K562 (cell line): ENCODE measurements around the gene ZNF285. TPM values are rescaled to one million over a fixed set of nuclear protein-coding genes. Genes with fewer than 3 reads are reported as not detected.

Experiments used
- CBX8 ChIP-seq: fragments of 200-600 bp; sonication (generic); IDR thresholded peaks from 2 replicates; pipeline ENCODE4 v1.6.1; 2012; ENCODE audit warnings: borderline replicate concordance, mixed run types, low read depth, mild to moderate bottlenecking, moderate library complexity, mixed read lengths, low read length, control low read depth, inconsistent platforms; ENCODE audit not compliant: poor library complexity, severe bottlenecking; ENCODE audit errors: extremely low read depth
- CXXC5 ChIP-seq: fragments of 250-450 bp; sonication (Bioruptor Pico); IDR thresholded peaks from 2 replicates; pipeline ENCODE4 v1.8.0; 2022; ENCODE audit warnings: inconsistent platforms, mild to moderate bottlenecking, moderate library complexity
- ETV5 ChIP-seq: sonication (generic); formaldehyde crosslinking; IDR thresholded peaks from 2 replicates; pipeline ENCODE4 v1.4.0; 2020; ENCODE audit warnings: low read depth, mild to moderate bottlenecking, missing genetic modification reagents
- FOXO4 ChIP-seq: fragments of 450-650 bp; formaldehyde crosslinking; IDR thresholded peaks from 2 replicates; pipeline ENCODE4 v1.4.0; 2020; ENCODE audit warnings: mild to moderate bottlenecking, moderate library complexity
- GABPA ChIP-seq: fragments of 200-800 bp; sonication (Bioruptor generic); conservative IDR thresholded peaks from 2 replicates; pipeline ENCODE4 v1.6.1; 2016; ENCODE audit warnings: low read depth, missing genetic modification characterization, missing compliant biosample characterization
- GTF2B ChIP-seq: IDR thresholded peaks from 2 replicates; pipeline ENCODE4 v1.6.1; 2011; ENCODE audit not compliant: insufficient read length; ENCODE audit errors: extremely low read depth
- HOMEZ ChIP-seq: fragments of 250-450 bp; sonication (Bioruptor Pico); IDR thresholded peaks from 2 replicates; pipeline ENCODE4 v1.4.0; 2020; ENCODE audit warnings: mild to moderate bottlenecking, moderate library complexity
- MYNN ChIP-seq, 2 experiments: sonication (generic); formaldehyde crosslinking in 1 of 2; IDR thresholded peaks; 2 replicates each; pipeline versions ENCODE4 v1.5.0 to v1.6.1; 2016 to 2020; ENCODE audit warnings: antibody characterized with exemption in 1 of 2, missing genetic modification reagents in 1 of 2
- NCOR1 ChIP-seq: fragments of 450-650 bp; IDR thresholded peaks from 2 replicates; pipeline ENCODE4 v1.6.1; 2016; ENCODE audit warnings: mild to moderate bottlenecking, moderate library complexity
- RBBP5 ChIP-seq: fragments of 200-600 bp; sonication (generic); IDR thresholded peaks from 2 replicates; pipeline ENCODE4 v1.6.1; 2012; ENCODE audit warnings: borderline replicate concordance, mild to moderate bottlenecking, low read length, control low read depth, inconsistent platforms; ENCODE audit not compliant: insufficient read depth, poor library complexity, severe bottlenecking
- SAP30 ChIP-seq: fragments of 200-600 bp; sonication (generic); IDR thresholded peaks from 2 replicates; pipeline ENCODE4 v1.6.1; 2012; ENCODE audit warnings: borderline replicate concordance, low read depth, mild to moderate bottlenecking, moderate library complexity, low read length, control low read depth, inconsistent platforms; ENCODE audit not compliant: insufficient read depth, poor library complexity, severe bottlenecking
- SIX5 ChIP-seq, 2 experiments: IDR thresholded peaks; 2 replicates each; pipeline ENCODE4 v1.6.1; 2011; ENCODE audit warnings: low read length in 2 of 2, borderline replicate concordance in 1 of 2, low read depth in 1 of 2, mild to moderate bottlenecking in 1 of 2, moderate library complexity in 1 of 2; ENCODE audit not compliant: insufficient read depth in 1 of 2
- SMAD4 ChIP-seq: fragments of 250-450 bp; sonication (Bioruptor Pico); conservative IDR thresholded peaks from 2 replicates; pipeline ENCODE4 v1.8.0; 2021; ENCODE audit warnings: inconsistent platforms, mild to moderate bottlenecking, moderate library complexity
- SNIP1 ChIP-seq: fragments of 450-650 bp; IDR thresholded peaks from 2 replicates; pipeline ENCODE4 v1.7.1; 2017; ENCODE audit warnings: low read depth, mild to moderate bottlenecking
- TOE1 ChIP-seq, 2 experiments: fragments of 450-650 bp in 1 of 2; sonication (generic) in 1 of 2; formaldehyde crosslinking in 1 of 2; IDR thresholded peaks; 2 replicates each; pipeline versions ENCODE4 v1.7.1 to v1.8.0; 2016 to 2022; ENCODE audit warnings: borderline replicate concordance in 2 of 2, mild to moderate bottlenecking in 2 of 2, antibody characterized with exemption in 1 of 2, inconsistent platforms in 1 of 2, low read depth in 1 of 2, missing genetic modification reagents in 1 of 2, moderate library complexity in 1 of 2
- ZBTB12 ChIP-seq: fragments of 250-450 bp; sonication (Bioruptor Pico); IDR thresholded peaks from 2 replicates; pipeline ENCODE4 v1.4.0; 2020
- ZNF146 ChIP-seq: IDR thresholded peaks from one replicate; pipeline ENCODE4 v1.6.1; 2018; ENCODE audit warnings: missing compliant biosample characterization; ENCODE audit not compliant: unreplicated experiment
- ZNF224 ChIP-seq: sonication (generic); formaldehyde crosslinking; IDR thresholded peaks from 2 replicates; pipeline ENCODE4 v1.8.0; 2022; ENCODE audit warnings: mild to moderate bottlenecking, missing genetic modification reagents
- ZNF695 ChIP-seq: fragments of 450-650 bp; formaldehyde crosslinking; IDR thresholded peaks from 2 replicates; pipeline ENCODE4 v1.4.0; 2020; ENCODE audit warnings: mild to moderate bottlenecking, moderate library complexity
- polyA plus RNA-seq, 8 experiments: library from polyadenylated mRNA; depleted of rRNA in 4 of 8; stranded (reverse) in 5 of 8; unstranded in 3 of 8; fragments of >200 nt; fragmentation: Nextera tagmentation in 2 of 8; fragmentation: Illumina TruSeq in 1 of 8; extraction: Ambion mirVana in 2 of 8; extraction: Trizol in 1 of 8; gene quantifications; 2 replicates each; pipeline versions ENCODE4 v1.2.1 to v1.2.3, GENCODE V29; 2011 to 2014; ENCODE audit warnings: inconsistent platforms in 1 of 8, missing spikeins in 1 of 8
- total RNA-seq, 7 experiments: library from RNA; depleted of rRNA in 6 of 7; stranded (reverse); fragments of >200 nt in 6 of 7; fragmentation: Illumina TruSeq in 2 of 7; extraction: Trizol in 2 of 7; gene quantifications; 2 replicates each; pipeline versions ENCODE4 v1.2.1 to v1.2.3, GENCODE V29; 2011 to 2021; ENCODE audit warnings: low replicate concordance in 1 of 7

ZNF285 gene
- total and polyA plus RNA-seq, 9 of the 15 experiments (the other 6 are each of a cell fraction or from before 2014, with no cell fraction given): 0.14 to 1.1 (median 0.50) TPM

GRCh38 chr19:44367024-44367423 is 34.4 kb downstream of the ZNF285 start (continued):
- no peak for TF ChIP-seq NCOR1
- no peak for TF ChIP-seq ZNF695
- TF ChIP-seq SAP30: no peak
- TF ChIP-seq SIX5 (IDR thresholded peaks at IDR 0.05; ENCODE audit: borderline replicate concordance in 1 of 2, insufficient read depth in 1 of 2, low read depth in 1 of 2, low read length in 2 of 2): no peak
- TF ChIP-seq GABPA (tag): peak; percentile 70
- no peak for TF ChIP-seq RBBP5
- TF ChIP-seq TOE1 (IDR thresholded peaks at IDR 0.05; ENCODE audit: borderline replicate concordance): no peak
- TF ChIP-seq TOE1 (CRISPR knock-in tag; IDR thresholded peaks at IDR 0.05; ENCODE audit: borderline replicate concordance, low read depth): no peak
- no peak for TF ChIP-seq SNIP1
- TF ChIP-seq FOXO4 (CRISPR knock-in tag): no peak
- no peak for TF ChIP-seq ZNF224 (CRISPR knock-in tag)
- no peak for TF ChIP-seq CBX8
- no peak for TF ChIP-seq MYNN (IDR thresholded peaks at IDR 0.05)
- TF ChIP-seq MYNN (CRISPR knock-in tag; IDR thresholded peaks at IDR 0.05): no peak
- TF ChIP-seq ETV5 (CRISPR knock-in tag): no peak
- TF ChIP-seq SMAD4 (CRISPR knock-in tag): no peak
- TF ChIP-seq CXXC5: 0 out of 2 replicates have a peak, but pooled peaks have one; percentile 22
- no peak for TF ChIP-seq HOMEZ (CRISPR knock-in tag)
- no peak for TF ChIP-seq GTF2B
- no peak for TF ChIP-seq ZBTB12
- no peak for TF ChIP-seq ZNF146
